ENCODE results near the gene UQCRQ. TPM values are rescaled to one million over a fixed set of nuclear protein-coding genes. Genes with fewer than 3 reads are reported as not detected.

UQCRQ gene
- total and polyA plus RNA-seq, 9 of the 15 experiments (the other 6 are each of a cell fraction or from before 2014, with no cell fraction given), result 235 to 2,421 (median 883) TPM

DNA sequence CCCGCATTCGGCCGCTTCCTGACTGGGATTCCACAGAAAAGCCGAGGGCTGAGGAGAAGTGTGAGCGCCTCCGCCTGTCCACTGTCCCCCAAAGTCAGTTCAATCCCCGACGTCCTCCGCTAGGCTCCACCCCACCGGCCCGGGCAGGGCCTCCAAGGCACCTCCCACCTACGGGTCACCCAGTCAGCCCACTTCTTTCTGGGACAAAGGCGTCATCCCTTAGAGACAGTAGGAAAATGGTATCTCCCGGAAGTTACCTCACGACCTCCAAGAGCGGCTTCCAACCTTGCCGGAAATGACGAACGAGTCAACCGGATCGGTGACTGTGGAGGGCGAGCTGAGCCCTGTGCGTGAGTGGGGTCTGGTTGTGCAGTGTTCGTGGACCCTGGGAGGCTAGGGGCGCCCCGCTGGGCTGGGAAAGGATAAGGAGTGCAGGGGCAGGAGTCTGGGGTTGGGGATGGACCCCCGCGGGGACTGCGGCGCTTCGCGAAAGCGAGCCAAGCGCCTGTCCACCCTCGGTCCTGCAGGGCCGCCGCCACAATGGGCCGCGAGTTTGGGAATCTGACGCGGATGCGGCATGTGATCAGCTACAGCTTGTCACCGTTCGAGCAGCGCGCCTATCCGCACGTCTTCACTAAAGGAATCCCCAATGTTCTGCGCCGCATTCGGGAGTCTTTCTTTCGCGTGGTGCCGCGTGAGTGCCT lies at the start of gene UQCRQ, which contains the start of gene GDF9 (continued):
- TF ChIP-seq, protein P1, sequence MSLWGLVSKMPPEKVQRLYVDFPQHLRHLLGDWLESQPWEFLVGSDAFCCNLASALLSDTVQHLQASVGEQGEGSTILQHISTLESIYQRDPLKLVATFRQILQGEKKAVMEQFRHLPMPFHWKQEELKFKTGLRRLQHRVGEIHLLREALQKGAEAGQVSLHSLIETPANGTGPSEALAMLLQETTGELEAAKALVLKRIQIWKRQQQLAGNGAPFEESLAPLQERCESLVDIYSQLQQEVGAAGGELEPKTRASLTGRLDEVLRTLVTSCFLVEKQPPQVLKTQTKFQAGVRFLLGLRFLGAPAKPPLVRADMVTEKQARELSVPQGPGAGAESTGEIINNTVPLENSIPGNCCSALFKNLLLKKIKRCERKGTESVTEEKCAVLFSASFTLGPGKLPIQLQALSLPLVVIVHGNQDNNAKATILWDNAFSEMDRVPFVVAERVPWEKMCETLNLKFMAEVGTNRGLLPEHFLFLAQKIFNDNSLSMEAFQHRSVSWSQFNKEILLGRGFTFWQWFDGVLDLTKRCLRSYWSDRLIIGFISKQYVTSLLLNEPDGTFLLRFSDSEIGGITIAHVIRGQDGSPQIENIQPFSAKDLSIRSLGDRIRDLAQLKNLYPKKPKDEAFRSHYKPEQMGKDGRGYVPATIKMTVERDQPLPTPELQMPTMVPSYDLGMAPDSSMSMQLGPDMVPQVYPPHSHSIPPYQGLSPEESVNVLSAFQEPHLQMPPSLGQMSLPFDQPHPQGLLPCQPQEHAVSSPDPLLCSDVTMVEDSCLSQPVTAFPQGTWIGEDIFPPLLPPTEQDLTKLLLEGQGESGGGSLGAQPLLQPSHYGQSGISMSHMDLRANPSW (CRISPR knock-in tag; IDR thresholded peaks at IDR 0.05), result no peak
- TF ChIP-seq ZNF436 (CRISPR knock-in tag; IDR thresholded peaks at IDR 0.05), result no peak
- TF ChIP-seq MAFF (IDR thresholded peaks at IDR 0.05; ENCODE audit: low read length), result peak; percentile 33; the same call in 1 of the 2 replicates
- TF ChIP-seq ZNF766 (CRISPR knock-in tag; conservative IDR thresholded peaks at IDR 0.05), result 0 out of 2 replicates have a peak, but pooled peaks have one; percentile 7
- TF ChIP-seq ZNF398 (CRISPR knock-in tag; IDR thresholded peaks at IDR 0.05), result no peak
- TF ChIP-seq POLR3A (IDR thresholded peaks at IDR 0.05; ENCODE audit: borderline replicate concordance, extremely low read depth, insufficient read depth, insufficient read length), result no peak
- TF ChIP-seq ZZZ3 (IDR thresholded peaks at IDR 0.05), result no peak
- no peak for TF ChIP-seq NR2F6 (CRISPR knock-in tag; IDR thresholded peaks at IDR 0.05)
- TF ChIP-seq ZNF3 (CRISPR knock-in tag; IDR thresholded peaks at IDR 0.05), result no peak
- no peak for TF ChIP-seq CEBPB (tag; IDR thresholded peaks at IDR 0.05)
- no peak for TF ChIP-seq ZNF695 (CRISPR knock-in tag; IDR thresholded peaks at IDR 0.05)
- TF ChIP-seq ZNF76 (CRISPR knock-in tag; IDR thresholded peaks at IDR 0.05; ENCODE audit: borderline replicate concordance), result no peak
- TF ChIP-seq NR3C1 (CRISPR knock-in tag; IDR thresholded peaks at IDR 0.05), result no peak
- no peak for TF ChIP-seq MECOM (CRISPR knock-in tag; IDR thresholded peaks at IDR 0.05)
- no peak for TF ChIP-seq ZNF764 (CRISPR knock-in tag; IDR thresholded peaks at IDR 0.05; ENCODE audit: low read depth)
- TF ChIP-seq ZNF57 (CRISPR knock-in tag; IDR thresholded peaks at IDR 0.05), result 0 out of 2 replicates have a peak, but pooled peaks have one; percentile 58
- no peak for TF ChIP-seq IFI16 (CRISPR knock-in tag; IDR thresholded peaks at IDR 0.05)
- no peak for TF ChIP-seq HOMEZ (CRISPR knock-in tag; IDR thresholded peaks at IDR 0.05)
- peak; percentile 13; the same call in 1 of the 2 replicates for TF ChIP-seq ZBTB7A (IDR thresholded peaks at IDR 0.05; ENCODE audit: borderline replicate concordance, control insufficient read depth, low read depth, low read length)
- TF ChIP-seq, protein P2, sequence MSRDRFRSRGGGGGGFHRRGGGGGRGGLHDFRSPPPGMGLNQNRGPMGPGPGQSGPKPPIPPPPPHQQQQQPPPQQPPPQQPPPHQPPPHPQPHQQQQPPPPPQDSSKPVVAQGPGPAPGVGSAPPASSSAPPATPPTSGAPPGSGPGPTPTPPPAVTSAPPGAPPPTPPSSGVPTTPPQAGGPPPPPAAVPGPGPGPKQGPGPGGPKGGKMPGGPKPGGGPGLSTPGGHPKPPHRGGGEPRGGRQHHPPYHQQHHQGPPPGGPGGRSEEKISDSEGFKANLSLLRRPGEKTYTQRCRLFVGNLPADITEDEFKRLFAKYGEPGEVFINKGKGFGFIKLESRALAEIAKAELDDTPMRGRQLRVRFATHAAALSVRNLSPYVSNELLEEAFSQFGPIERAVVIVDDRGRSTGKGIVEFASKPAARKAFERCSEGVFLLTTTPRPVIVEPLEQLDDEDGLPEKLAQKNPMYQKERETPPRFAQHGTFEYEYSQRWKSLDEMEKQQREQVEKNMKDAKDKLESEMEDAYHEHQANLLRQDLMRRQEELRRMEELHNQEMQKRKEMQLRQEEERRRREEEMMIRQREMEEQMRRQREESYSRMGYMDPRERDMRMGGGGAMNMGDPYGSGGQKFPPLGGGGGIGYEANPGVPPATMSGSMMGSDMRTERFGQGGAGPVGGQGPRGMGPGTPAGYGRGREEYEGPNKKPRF (IDR thresholded peaks at IDR 0.05; ENCODE audit: low read depth, low read length), result no peak
